ENCODE measurements around the gene ATMIN.

DNA sequence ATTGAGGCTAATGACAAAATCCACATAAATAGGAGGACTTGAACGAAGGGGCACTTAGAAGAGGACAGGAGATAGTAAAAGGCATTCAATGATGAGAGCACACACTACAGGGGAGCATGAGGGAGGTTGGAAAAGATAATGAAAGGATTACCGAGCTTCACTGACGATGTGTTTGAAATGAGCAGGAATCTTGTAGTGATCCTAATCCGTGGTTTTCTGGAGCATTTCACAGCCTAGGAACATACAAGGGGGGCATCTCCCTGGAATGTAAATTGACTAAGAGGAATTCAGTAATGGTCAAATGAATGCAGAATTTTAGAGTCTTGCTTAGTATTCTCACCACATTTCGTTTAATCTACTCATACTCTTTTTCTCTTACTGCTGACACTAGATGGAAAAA is 5.2 kb downstream of the ATMIN start:
- no peak for TF ChIP-seq POLR2A (IDR thresholded peaks at IDR 0.05; ENCODE audit: extremely low read depth, insufficient read length)
- TF ChIP-seq, protein P1, sequence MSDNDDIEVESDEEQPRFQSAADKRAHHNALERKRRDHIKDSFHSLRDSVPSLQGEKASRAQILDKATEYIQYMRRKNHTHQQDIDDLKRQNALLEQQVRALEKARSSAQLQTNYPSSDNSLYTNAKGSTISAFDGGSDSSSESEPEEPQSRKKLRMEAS (IDR thresholded peaks at IDR 0.05; ENCODE audit: low read depth, low read length), result no peak
- TF ChIP-seq, protein P2, sequence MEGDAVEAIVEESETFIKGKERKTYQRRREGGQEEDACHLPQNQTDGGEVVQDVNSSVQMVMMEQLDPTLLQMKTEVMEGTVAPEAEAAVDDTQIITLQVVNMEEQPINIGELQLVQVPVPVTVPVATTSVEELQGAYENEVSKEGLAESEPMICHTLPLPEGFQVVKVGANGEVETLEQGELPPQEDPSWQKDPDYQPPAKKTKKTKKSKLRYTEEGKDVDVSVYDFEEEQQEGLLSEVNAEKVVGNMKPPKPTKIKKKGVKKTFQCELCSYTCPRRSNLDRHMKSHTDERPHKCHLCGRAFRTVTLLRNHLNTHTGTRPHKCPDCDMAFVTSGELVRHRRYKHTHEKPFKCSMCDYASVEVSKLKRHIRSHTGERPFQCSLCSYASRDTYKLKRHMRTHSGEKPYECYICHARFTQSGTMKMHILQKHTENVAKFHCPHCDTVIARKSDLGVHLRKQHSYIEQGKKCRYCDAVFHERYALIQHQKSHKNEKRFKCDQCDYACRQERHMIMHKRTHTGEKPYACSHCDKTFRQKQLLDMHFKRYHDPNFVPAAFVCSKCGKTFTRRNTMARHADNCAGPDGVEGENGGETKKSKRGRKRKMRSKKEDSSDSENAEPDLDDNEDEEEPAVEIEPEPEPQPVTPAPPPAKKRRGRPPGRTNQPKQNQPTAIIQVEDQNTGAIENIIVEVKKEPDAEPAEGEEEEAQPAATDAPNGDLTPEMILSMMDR (IDR thresholded peaks at IDR 0.05; ENCODE audit: low read depth, low read length), result no peak

Measured in NB4 (cell line).